ENCODE data around the gene CAPN9.

CAPN9 gene

DNA sequence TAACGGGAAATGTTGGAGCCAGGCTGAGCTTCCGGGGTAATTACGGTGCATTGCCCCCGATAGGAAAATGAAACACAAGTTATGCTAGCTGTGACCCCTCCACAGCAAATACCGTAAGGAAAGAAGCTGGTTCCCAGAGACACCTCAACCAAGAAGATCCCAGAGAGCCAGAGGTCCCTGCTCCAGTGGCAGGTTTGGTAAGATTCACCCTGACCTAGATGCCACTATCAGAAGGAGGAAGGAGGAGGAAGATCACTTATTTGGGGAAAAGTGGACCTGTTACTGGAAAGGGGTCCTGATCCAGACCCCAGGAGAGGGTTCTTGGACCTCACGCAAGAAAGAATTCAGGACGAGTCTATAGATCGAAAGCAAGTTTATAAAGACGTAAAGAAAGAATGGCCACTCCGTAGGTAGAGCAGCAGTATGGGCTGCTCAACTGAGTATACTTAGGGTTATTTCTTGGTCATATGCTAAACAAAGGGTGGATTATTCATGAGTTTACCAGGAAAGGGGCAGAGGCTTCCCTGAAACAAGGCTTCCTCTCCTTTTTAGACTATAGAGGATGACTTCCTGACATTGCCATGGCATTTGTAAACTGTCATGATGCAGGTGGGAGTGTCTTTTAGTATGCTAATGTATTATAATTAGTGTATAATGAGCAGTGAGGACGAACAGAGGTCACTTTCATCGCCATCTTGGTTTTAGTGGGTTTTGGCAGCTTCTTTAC is 7.5 kb upstream of the CAPN9 start (continued):
- TF ChIP-seq, protein P1, sequence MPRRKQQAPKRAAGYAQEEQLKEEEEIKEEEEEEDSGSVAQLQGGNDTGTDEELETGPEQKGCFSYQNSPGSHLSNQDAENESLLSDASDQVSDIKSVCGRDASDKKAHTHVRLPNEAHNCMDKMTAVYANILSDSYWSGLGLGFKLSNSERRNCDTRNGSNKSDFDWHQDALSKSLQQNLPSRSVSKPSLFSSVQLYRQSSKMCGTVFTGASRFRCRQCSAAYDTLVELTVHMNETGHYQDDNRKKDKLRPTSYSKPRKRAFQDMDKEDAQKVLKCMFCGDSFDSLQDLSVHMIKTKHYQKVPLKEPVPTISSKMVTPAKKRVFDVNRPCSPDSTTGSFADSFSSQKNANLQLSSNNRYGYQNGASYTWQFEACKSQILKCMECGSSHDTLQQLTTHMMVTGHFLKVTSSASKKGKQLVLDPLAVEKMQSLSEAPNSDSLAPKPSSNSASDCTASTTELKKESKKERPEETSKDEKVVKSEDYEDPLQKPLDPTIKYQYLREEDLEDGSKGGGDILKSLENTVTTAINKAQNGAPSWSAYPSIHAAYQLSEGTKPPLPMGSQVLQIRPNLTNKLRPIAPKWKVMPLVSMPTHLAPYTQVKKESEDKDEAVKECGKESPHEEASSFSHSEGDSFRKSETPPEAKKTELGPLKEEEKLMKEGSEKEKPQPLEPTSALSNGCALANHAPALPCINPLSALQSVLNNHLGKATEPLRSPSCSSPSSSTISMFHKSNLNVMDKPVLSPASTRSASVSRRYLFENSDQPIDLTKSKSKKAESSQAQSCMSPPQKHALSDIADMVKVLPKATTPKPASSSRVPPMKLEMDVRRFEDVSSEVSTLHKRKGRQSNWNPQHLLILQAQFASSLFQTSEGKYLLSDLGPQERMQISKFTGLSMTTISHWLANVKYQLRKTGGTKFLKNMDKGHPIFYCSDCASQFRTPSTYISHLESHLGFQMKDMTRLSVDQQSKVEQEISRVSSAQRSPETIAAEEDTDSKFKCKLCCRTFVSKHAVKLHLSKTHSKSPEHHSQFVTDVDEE (CRISPR knock-in tag; IDR thresholded peaks at IDR 0.05): no peak
- TF ChIP-seq TOX (CRISPR knock-in tag; IDR thresholded peaks at IDR 0.05; ENCODE audit: borderline replicate concordance) (no peak), RARB (CRISPR knock-in tag; IDR thresholded peaks at IDR 0.05) (no peak), ISL1 (CRISPR knock-in tag; IDR thresholded peaks at IDR 0.05) (no peak), ESRRG (CRISPR knock-in tag; IDR thresholded peaks at IDR 0.05) (no peak), ZFP3 (CRISPR knock-in tag; IDR thresholded peaks at IDR 0.05) (no peak), CSDC2 (CRISPR knock-in tag; IDR thresholded peaks at IDR 0.05) (no peak)
- TF ChIP-seq, protein P2, sequence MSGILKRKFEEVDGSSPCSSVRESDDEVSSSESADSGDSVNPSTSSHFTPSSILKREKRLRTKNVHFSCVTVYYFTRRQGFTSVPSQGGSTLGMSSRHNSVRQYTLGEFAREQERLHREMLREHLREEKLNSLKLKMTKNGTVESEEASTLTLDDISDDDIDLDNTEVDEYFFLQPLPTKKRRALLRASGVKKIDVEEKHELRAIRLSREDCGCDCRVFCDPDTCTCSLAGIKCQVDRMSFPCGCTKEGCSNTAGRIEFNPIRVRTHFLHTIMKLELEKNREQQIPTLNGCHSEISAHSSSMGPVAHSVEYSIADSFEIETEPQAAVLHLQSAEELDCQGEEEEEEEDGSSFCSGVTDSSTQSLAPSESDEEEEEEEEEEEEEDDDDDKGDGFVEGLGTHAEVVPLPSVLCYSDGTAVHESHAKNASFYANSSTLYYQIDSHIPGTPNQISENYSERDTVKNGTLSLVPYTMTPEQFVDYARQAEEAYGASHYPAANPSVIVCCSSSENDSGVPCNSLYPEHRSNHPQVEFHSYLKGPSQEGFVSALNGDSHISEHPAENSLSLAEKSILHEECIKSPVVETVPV (CRISPR knock-in tag; IDR thresholded peaks at IDR 0.05): no peak

DNA sequence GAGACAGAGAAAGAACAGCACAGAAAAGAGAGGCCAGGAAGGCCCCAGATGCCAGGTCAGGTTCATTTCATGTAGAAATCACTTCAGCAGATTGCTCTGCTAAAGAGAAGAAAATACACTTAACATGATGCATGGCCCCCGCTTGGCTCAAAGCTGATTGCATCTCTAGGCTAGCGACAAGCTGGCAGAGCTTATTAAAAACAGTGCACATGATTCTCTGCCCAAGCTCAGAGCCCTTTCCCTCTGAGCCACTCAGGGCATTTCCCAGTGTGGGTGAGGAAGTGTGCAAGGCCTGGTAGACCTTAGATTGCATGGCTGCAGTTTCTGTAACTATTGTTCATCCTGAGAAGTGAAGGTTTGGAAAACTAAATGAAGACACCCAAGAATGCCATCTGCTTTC is 3.3 kb upstream of the CAPN9 start:
- ATAC-seq: peak; percentile 29; the same call in 2 of the 3 replicates

DNA sequence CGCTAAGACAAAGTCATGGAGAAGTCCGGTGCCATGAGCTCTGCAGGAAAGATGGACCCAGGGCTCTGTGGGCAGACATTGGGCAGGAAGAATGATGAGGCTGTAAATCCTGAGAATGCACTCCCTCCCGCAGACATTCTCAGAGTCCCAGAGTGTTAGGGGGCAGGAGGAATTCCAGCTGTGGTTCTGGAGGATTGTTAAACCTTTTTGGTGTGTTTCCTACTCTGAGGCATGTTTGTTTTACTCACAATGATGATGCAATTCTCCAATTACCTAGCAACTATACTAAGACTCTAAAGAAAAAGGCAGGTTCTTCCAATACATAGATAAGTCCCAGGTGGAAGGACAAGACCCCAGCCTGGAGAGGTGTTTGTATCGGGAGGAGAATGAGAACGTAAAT is 2.8 kb upstream of the CAPN9 start:
- ATAC-seq: no peak
- TF ChIP-seq, protein P1 (CRISPR knock-in tag; IDR thresholded peaks at IDR 0.05): no peak
- TF ChIP-seq ISL1 (CRISPR knock-in tag; IDR thresholded peaks at IDR 0.05) (no peak), PPARA (CRISPR knock-in tag; IDR thresholded peaks at IDR 0.05; ENCODE audit: borderline replicate concordance) (no peak)

More for the DNA sequence above, 3.3 kb upstream of the CAPN9 start:
- TF ChIP-seq, protein P1 (CRISPR knock-in tag; IDR thresholded peaks at IDR 0.05): 0 out of 2 replicates have a peak, but pooled peaks have one; percentile 40
- TF ChIP-seq, protein P2 (CRISPR knock-in tag; IDR thresholded peaks at IDR 0.05): no peak

DNA sequence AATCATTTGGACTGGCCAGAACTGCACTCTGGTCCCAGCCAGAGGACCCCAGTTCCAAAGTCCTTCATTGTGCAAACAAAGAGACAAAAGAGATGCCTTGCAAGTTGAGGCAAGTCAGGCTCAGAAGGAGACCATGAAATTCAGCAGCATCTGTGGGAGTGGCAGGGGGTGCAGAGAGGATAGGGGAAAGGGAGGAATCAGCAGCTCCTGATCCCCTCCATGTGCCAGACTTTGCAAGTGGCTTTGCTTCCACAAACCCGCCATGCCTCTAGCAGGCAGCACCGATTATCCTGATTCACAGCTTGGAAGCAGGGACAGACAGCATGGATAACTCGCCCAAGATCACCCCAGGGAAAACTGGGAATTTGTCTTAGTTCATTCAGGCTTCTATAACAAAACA is 2.1 kb upstream of the CAPN9 start:
- TF ChIP-seq, protein P3, sequence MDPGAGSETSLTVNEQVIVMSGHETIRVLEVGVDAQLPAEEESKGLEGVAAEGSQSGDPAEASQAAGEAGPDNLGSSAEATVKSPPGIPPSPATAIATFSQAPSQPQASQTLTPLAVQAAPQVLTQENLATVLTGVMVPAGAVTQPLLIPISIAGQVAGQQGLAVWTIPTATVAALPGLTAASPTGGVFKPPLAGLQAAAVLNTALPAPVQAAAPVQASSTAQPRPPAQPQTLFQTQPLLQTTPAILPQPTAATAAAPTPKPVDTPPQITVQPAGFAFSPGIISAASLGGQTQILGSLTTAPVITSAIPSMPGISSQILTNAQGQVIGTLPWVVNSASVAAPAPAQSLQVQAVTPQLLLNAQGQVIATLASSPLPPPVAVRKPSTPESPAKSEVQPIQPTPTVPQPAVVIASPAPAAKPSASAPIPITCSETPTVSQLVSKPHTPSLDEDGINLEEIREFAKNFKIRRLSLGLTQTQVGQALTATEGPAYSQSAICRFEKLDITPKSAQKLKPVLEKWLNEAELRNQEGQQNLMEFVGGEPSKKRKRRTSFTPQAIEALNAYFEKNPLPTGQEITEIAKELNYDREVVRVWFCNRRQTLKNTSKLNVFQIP (CRISPR knock-in tag; IDR thresholded peaks at IDR 0.05; ENCODE audit: borderline replicate concordance, low read depth): no peak
- TF ChIP-seq ARNTL (CRISPR knock-in tag; IDR thresholded peaks at IDR 0.05; ENCODE audit: borderline replicate concordance, low read depth): no peak
- TF ChIP-seq, protein P2 (CRISPR knock-in tag; IDR thresholded peaks at IDR 0.05): no peak
- TF ChIP-seq, protein P4, sequence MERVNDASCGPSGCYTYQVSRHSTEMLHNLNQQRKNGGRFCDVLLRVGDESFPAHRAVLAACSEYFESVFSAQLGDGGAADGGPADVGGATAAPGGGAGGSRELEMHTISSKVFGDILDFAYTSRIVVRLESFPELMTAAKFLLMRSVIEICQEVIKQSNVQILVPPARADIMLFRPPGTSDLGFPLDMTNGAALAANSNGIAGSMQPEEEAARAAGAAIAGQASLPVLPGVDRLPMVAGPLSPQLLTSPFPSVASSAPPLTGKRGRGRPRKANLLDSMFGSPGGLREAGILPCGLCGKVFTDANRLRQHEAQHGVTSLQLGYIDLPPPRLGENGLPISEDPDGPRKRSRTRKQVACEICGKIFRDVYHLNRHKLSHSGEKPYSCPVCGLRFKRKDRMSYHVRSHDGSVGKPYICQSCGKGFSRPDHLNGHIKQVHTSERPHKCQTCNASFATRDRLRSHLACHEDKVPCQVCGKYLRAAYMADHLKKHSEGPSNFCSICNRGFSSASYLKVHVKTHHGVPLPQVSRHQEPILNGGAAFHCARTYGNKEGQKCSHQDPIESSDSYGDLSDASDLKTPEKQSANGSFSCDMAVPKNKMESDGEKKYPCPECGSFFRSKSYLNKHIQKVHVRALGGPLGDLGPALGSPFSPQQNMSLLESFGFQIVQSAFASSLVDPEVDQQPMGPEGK (CRISPR knock-in tag; IDR thresholded peaks at IDR 0.05; ENCODE audit: borderline replicate concordance): no peak
- no peak for TF ChIP-seq SNAI2 (CRISPR knock-in tag; IDR thresholded peaks at IDR 0.05)
- TF ChIP-seq ZNF565 (CRISPR knock-in tag; conservative IDR thresholded peaks at IDR 0.05; ENCODE audit: low read depth): no peak
- no peak for TF ChIP-seq PPARA (CRISPR knock-in tag; IDR thresholded peaks at IDR 0.05; ENCODE audit: borderline replicate concordance)
- ATAC-seq: no peak
